ENCODE results near the gene CD3E. TPM values are rescaled to one million over a fixed set of nuclear protein-coding genes. Genes with fewer than 3 reads are reported as not detected.

CD3E gene
- total and polyA plus RNA-seq, 2 of the 13 experiments (the other 11 are each of a cell fraction or from before 2014, with no cell fraction given), result not detected

GRCh38 chr11:118321386-118322082, 17.0 kb downstream of the CD3E start:
- no peak overlapping the region for H2AFZ ChIP-seq (ENCODE audit: low read length)
- in situ Hi-C loops (cut with HindIII; ENCODE audit: extremely low pct_ligation_motif_present, low pct_unique_long_range_greater_than_20kb) (no loop called here), intact Hi-C loops (cut with micrococcal nuclease; ENCODE audit: unreplicated experiment) (no loop called here)
- no peak for FAIRE-seq
- ChIA-PET CTCF (ENCODE audit: low intra/inter-chr PET ratio, low total read pairs) (no interaction called here), POLR2A (interaction anchor here (1.0 kb wide), 1 partner anchor 38 kb away, joined by 3 read pairs; the partner anchor contains the start of gene UBE4A)
- peaks cover 5 to 37% of the 10 kb centered on the region in 2 experiments; a peak in 3 of 5 replicates for H3K27me3 ChIP-seq (ENCODE audit: control insufficient read depth in 1 of 2, insufficient read depth in 2 of 2, low read length in 2 of 2)
- no peaks in the 10 kb centered on the region for H3K79me2 ChIP-seq (ENCODE audit: insufficient read depth, low read length)
- H3K4me2 ChIP-seq (ENCODE audit: low read depth, low read length), result peak overlapping the region; percentile 38; the same call in 1 of the 2 replicates
- peak; percentile 32 for DNase-seq (ENCODE audit: low spot score)
- H3K9me3 ChIP-seq (ENCODE audit: low read length), result no peaks in the 10 kb centered on the region
- WGBS (ENCODE audit: low lambda C conversion rate), result 1% methylated on average over 5 of the region's 5 CpGs
- H3K4me1 ChIP-seq (ENCODE audit: insufficient read depth, low read length), result peaks cover 18% of the 10 kb centered on the region
- no peak overlapping the region for H3K9ac ChIP-seq (ENCODE audit: insufficient read depth, low read depth, low read length)
- ATAC-seq, result peak; percentile 47; the same call in 2 of the 3 replicates
- no peak overlapping the region for H3K4me3 ChIP-seq (replicated peaks in 1 of 3; ENCODE audit: insufficient read depth in 1 of 3, low read depth in 2 of 3, low read length in 3 of 3)
- no peaks in the 10 kb centered on the region for H3K36me3 ChIP-seq (replicated peaks in 1 of 2; ENCODE audit: control insufficient read depth in 1 of 2, insufficient read depth in 2 of 2, low read length in 2 of 2)
- no TSS peak for BruUV-seq (replicated peaks)
- no peaks in the 10 kb centered on the region for H4K20me1 ChIP-seq (ENCODE audit: insufficient read depth, low read length)
- no peak overlapping the region for H3K27ac ChIP-seq (ENCODE audit: extremely low read length, insufficient read depth, low read length)
- TF ChIP-seq IKZF5 (CRISPR knock-in tag; IDR thresholded peaks at IDR 0.05) (no peak), BHLHE40 (IDR thresholded peaks at IDR 0.05; ENCODE audit: low read length) (no peak), ZNF589 (CRISPR knock-in tag; conservative IDR thresholded peaks at IDR 0.05) (no peak), HNF1A (IDR thresholded peaks at IDR 0.05; ENCODE audit: low read depth) (no peak), HNF1A (CRISPR knock-in tag; IDR thresholded peaks at IDR 0.05; ENCODE audit: borderline replicate concordance) (no peak), MLLT10 (CRISPR knock-in tag; IDR thresholded peaks at IDR 0.05) (no peak), TRIM24 (CRISPR knock-in tag; IDR thresholded peaks at IDR 0.05) (no peak), MAFG (CRISPR knock-in tag; IDR thresholded peaks at IDR 0.05) (no peak), SALL1 (CRISPR knock-in tag; IDR thresholded peaks at IDR 0.05) (peak; percentile 27; the same call in 1 of the 2 replicates), HNF4A (CRISPR knock-in tag; IDR thresholded peaks at IDR 0.05) (peak; percentile 71), ZNF580 (CRISPR knock-in tag; IDR thresholded peaks at IDR 0.05; ENCODE audit: borderline replicate concordance, low read depth) (no peak), ZNF709 (CRISPR knock-in tag; IDR thresholded peaks at IDR 0.05) (no peak), ATF2 (CRISPR knock-in tag; IDR thresholded peaks at IDR 0.05) (no peak), PHB2 (IDR thresholded peaks at IDR 0.05; ENCODE audit: partially characterized antibody) (no peak), ZNF562 (CRISPR knock-in tag; IDR thresholded peaks at IDR 0.05; ENCODE audit: borderline replicate concordance) (no peak), ZNF207 (IDR thresholded peaks at IDR 0.05; ENCODE audit: borderline replicate concordance) (no peak), U2AF1 (optimal IDR thresholded peaks at IDR 0.05; ENCODE audit: low read depth, low read length) (no peak)
